T-helper 2 cell (primary cell): ENCODE data around the gene GLA.

Experiments used
- DNase-seq, 5 experiments: peaks; one replicate each; pipeline versions ENCODE4 v3.0.0 to v3.0.0-alpha.2; 2012 to 2022

GLA gene

GRCh38 chrX:101395789-101396188, 11.9 kb downstream of the GLA start:
- no peak for DNase-seq

GRCh38 chrX:101394372-101394771, 13.4 kb downstream of the GLA start:
- no peak for DNase-seq

- no peak for DNase-seq
Observed at GRCh38 chrX:101393530-101394305, 14.0 kb downstream of the GLA start.

GRCh38 chrX:101391831-101392230, 15.9 kb downstream of the GLA start:
- no peak for DNase-seq

- peak; percentile 50 to 89 (median 72) for DNase-seq
Observed at GRCh38 chrX:101390664-101391525, 16.8 kb downstream of the GLA start, which contains the start of gene RPL36A. TSS of gene RPL36A (plus strand) at chrX:101391011. CDS start at chrX:101391044, 33 bp downstream.

- no peak for DNase-seq
Observed at GRCh38 chrX:101388604-101389003, 19.1 kb downstream of the GLA start.

- no peak for DNase-seq
Observed at GRCh38 chrX:101386542-101386885, 21.2 kb downstream of the GLA start.

- no peak for DNase-seq
Observed at GRCh38 chrX:101385795-101386541, 21.8 kb downstream of the GLA start, which contains the start of gene BTK. TSS of gene BTK (minus strand) at chrX:101386191. CDS start at chrX:101375284, 10,907 bp downstream.

GRCh38 chrX:101385026-101385684, 22.6 kb downstream of the GLA start:
- no peak for DNase-seq

GRCh38 chrX:101383679-101384205, 24.0 kb downstream of the GLA start:
- no peak for DNase-seq

- no peak for DNase-seq
Observed at GRCh38 chrX:101377547-101377946, 30.2 kb downstream of the GLA start.

GRCh38 chrX:101370888-101371504, 36.7 kb downstream of the GLA start:
- no peak for DNase-seq

- no peak for DNase-seq
Observed at GRCh38 chrX:101369687-101370086, 38.0 kb downstream of the GLA start.

- no peak for DNase-seq
Observed at GRCh38 chrX:101368800-101369199, 38.9 kb downstream of the GLA start.

- no peak for DNase-seq
Observed at GRCh38 chrX:101365301-101365795, 42.4 kb downstream of the GLA start.

GRCh38 chrX:101362757-101363156, 45.0 kb downstream of the GLA start:
- DNase-seq = no peak

GRCh38 chrX:101362116-101362515, 45.6 kb downstream of the GLA start:
- DNase-seq = no peak

- DNase-seq = no peak
Observed at GRCh38 chrX:101360390-101360789, 47.3 kb downstream of the GLA start.

- no peak for DNase-seq
Observed at GRCh38 chrX:101359966-101360365, 47.8 kb downstream of the GLA start.

- no peak for DNase-seq
Observed at GRCh38 chrX:101357166-101357795, 50.4 kb downstream of the GLA start.

- no peak for DNase-seq
Observed at GRCh38 chrX:101349193-101349562, 58.5 kb downstream of the GLA start.
